ENCODE results near the gene GLYATL1B.

- no peak for TF ChIP-seq POLR2A (IDR thresholded peaks at IDR 0.05)
- TF ChIP-seq CTCF (IDR thresholded peaks at IDR 0.05) = peak; percentile 38 to 88 (median 58)
Measured at GRCh38 chr11:59053387-59053786, 32.7 kb upstream of the GLYATL1B start.
